SU-DHL-6 (cell line): ENCODE measurements around the gene PNPLA3.
A peak's percentile ranks its signal among the peaks of the same experiment; 100 is the strongest.

ENCODE experiments used
- CTCF ChIP-seq: fragments of 200-600 bp; sonication (generic); IDR thresholded peaks from one replicate; pipeline ENCODE4 v1.5.1; 2017; ENCODE audit warnings: antibody characterized with exemption, mild to moderate bottlenecking, low read length, moderate library complexity; ENCODE audit not compliant: insufficient read depth, poor library complexity, severe bottlenecking
- EZH2phosphoT487 ChIP-seq: fragments of 200-600 bp; sonication (generic), shearing (Covaris generic); conservative IDR thresholded peaks from 2 replicates; pipeline ENCODE4 v1.6.1; 2018; ENCODE audit warnings: mild to moderate bottlenecking, antibody characterized with exemption, low read length, moderate library complexity, mixed read lengths

GRCh38 chr22:43945632-43946383, 22.2 kb downstream of the PNPLA3 start:
- TF ChIP-seq CTCF (peak; percentile 70), EZH2phosphoT487 (no peak)
